Measurements from ENCODE around the gene PIWIL1. TPM values are rescaled to one million over a fixed set of nuclear protein-coding genes. Genes with fewer than 3 reads are reported as not detected.

The PIWIL1 gene
- total and polyA plus RNA-seq, 2 experiments from 2014 or later, result not detected

DNA sequence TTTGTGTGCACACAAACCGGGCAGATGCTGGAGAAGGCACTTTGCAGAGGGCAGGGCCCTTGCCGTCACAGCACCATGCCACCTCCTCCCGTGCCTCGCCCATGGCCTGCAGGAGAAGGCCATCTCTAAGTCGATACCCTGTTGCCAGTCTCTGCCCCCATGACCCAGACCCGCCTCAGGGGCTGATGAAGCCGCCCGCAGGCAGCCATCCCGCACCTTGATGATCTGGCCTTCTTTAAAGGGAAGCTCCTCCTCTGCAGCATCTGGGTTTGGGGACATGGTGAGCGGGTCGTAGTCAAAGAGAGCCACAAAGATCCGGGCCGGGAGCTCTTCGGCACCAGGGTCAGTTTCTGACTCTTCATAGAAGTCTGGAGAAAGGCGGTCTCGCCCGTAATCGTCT is 76.2 kb downstream of the PIWIL1 start (continued):
- TF ChIP-seq ZNF114 (CRISPR knock-in tag; IDR thresholded peaks at IDR 0.05) (no peak), ZNF331 (CRISPR knock-in tag; IDR thresholded peaks at IDR 0.05; ENCODE audit: low read depth) (no peak), NANOG (IDR thresholded peaks at IDR 0.05; ENCODE audit: borderline replicate concordance) (no peak), CREB1 (CRISPR knock-in tag; IDR thresholded peaks at IDR 0.05; ENCODE audit: low read depth) (no peak)

DNA sequence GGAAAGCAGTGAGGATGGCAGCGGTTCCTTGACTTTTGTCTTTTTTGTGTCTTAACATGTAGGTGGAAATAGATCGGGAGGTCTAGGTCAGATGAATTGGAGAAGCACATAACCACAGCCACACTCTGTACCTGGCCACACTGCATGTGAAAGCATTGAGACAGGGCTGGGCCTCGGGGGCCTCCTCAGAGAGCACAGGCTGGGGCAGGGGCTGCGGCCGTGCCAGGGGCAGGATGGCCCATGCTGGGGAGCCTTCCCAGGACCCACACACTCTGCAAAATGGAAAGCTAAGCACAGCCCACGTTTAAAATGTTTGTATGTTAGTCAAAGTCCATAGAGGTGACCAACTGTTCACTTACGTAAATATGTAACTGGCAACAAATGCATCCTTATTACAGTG is 76.7 kb downstream of the PIWIL1 start:
- Mint-ChIP-seq H3K27ac (no peak overlapping the region), H3K36me3 (ENCODE audit: low read depth) (peaks cover 32% of the 10 kb centered on the region; the same call in 2 of the 3 replicates), H3K4me3 (no peak overlapping the region), H3K9me3 (peaks cover 97% of the 10 kb centered on the region), H3K27me3 (ENCODE audit: insufficient read depth, low read depth, poor library complexity) (peaks cover 3% of the 10 kb centered on the region), H3K4me1 (no peaks in the 10 kb centered on the region)
- Histone ChIP-seq H2AFZ (no peak overlapping the region), H4K20me1 (replicated peaks; ENCODE audit: insufficient read depth) (no peaks in the 10 kb centered on the region), H3K9me2 (ENCODE audit: insufficient read depth) (no peaks in the 10 kb centered on the region), H3K36me3 (ENCODE audit: insufficient read depth) (no peaks in the 10 kb centered on the region), H3K79me2 (replicated peaks; ENCODE audit: insufficient read depth) (no peaks in the 10 kb centered on the region), H3K4me1 (ENCODE audit: insufficient read depth) (no peaks in the 10 kb centered on the region), H3F3A (replicated peaks; ENCODE audit: low read depth) (no peaks in the 10 kb centered on the region), H3K4me2 (no peak overlapping the region), H3K27ac (ENCODE audit: low read depth) (no peak overlapping the region), H3K4me3 (no peak overlapping the region), H3K27me3 (ENCODE audit: insufficient read depth) (no peaks in the 10 kb centered on the region)
- no peak for ATAC-seq
- no peak for DNase-seq (ENCODE audit: low spot score)
- TF ChIP-seq, protein P1, sequence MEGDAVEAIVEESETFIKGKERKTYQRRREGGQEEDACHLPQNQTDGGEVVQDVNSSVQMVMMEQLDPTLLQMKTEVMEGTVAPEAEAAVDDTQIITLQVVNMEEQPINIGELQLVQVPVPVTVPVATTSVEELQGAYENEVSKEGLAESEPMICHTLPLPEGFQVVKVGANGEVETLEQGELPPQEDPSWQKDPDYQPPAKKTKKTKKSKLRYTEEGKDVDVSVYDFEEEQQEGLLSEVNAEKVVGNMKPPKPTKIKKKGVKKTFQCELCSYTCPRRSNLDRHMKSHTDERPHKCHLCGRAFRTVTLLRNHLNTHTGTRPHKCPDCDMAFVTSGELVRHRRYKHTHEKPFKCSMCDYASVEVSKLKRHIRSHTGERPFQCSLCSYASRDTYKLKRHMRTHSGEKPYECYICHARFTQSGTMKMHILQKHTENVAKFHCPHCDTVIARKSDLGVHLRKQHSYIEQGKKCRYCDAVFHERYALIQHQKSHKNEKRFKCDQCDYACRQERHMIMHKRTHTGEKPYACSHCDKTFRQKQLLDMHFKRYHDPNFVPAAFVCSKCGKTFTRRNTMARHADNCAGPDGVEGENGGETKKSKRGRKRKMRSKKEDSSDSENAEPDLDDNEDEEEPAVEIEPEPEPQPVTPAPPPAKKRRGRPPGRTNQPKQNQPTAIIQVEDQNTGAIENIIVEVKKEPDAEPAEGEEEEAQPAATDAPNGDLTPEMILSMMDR (conservative IDR thresholded peaks at IDR 0.05; ENCODE audit: low read depth in 2 of 2), result no peak
- no peak for TF ChIP-seq EZH2phosphoT487 (IDR thresholded peaks at IDR 0.05; ENCODE audit: unreplicated experiment)
- TF ChIP-seq, protein P2, sequence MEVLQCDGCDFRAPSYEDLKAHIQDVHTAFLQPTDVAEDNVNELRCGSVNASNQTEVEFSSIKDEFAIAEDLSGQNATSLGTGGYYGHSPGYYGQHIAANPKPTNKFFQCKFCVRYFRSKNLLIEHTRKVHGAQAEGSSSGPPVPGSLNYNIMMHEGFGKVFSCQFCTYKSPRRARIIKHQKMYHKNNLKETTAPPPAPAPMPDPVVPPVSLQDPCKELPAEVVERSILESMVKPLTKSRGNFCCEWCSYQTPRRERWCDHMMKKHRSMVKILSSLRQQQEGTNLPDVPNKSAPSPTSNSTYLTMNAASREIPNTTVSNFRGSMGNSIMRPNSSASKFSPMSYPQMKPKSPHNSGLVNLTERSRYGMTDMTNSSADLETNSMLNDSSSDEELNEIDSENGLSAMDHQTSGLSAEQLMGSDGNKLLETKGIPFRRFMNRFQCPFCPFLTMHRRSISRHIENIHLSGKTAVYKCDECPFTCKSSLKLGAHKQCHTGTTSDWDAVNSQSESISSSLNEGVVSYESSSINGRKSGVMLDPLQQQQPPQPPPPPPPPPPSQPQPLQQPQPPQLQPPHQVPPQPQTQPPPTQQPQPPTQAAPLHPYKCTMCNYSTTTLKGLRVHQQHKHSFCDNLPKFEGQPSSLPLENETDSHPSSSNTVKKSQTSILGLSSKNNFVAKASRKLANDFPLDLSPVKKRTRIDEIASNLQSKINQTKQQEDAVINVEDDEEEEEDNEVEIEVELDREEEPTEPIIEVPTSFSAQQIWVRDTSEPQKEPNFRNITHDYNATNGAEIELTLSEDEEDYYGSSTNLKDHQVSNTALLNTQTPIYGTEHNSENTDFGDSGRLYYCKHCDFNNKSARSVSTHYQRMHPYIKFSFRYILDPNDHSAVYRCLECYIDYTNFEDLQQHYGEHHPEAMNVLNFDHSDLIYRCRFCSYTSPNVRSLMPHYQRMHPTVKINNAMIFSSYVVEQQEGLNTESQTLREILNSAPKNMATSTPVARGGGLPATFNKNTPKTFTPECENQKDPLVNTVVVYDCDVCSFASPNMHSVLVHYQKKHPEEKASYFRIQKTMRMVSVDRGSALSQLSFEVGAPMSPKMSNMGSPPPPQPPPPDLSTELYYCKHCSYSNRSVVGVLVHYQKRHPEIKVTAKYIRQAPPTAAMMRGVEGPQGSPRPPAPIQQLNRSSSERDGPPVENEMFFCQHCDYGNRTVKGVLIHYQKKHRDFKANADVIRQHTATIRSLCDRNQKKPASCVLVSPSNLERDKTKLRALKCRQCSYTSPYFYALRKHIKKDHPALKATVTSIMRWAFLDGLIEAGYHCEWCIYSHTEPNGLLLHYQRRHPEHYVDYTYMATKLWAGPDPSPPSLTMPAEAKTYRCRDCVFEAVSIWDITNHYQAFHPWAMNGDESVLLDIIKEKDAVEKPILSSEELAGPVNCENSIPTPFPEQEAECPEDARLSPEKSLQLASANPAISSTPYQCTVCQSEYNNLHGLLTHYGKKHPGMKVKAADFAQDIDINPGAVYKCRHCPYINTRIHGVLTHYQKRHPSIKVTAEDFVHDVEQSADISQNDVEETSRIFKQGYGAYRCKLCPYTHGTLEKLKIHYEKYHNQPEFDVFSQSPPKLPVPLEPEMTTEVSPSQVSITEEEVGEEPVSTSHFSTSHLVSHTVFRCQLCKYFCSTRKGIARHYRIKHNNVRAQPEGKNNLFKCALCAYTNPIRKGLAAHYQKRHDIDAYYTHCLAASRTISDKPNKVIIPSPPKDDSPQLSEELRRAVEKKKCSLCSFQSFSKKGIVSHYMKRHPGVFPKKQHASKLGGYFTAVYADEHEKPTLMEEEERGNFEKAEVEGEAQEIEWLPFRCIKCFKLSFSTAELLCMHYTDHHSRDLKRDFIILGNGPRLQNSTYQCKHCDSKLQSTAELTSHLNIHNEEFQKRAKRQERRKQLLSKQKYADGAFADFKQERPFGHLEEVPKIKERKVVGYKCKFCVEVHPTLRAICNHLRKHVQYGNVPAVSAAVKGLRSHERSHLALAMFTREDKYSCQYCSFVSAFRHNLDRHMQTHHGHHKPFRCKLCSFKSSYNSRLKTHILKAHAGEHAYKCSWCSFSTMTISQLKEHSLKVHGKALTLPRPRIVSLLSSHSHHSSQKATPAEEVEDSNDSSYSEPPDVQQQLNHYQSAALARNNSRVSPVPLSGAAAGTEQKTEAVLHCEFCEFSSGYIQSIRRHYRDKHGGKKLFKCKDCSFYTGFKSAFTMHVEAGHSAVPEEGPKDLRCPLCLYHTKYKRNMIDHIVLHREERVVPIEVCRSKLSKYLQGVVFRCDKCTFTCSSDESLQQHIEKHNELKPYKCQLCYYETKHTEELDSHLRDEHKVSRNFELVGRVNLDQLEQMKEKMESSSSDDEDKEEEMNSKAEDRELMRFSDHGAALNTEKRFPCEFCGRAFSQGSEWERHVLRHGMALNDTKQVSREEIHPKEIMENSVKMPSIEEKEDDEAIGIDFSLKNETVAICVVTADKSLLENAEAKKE (CRISPR knock-in tag; IDR thresholded peaks at IDR 0.05), result no peak
- TF ChIP-seq ZNF114 (CRISPR knock-in tag; IDR thresholded peaks at IDR 0.05), result no peak
